Colonic mucosa (tissue), 4 donors: ENCODE measurements around the gene TCF20. TPM values are rescaled to one million over a fixed set of nuclear protein-coding genes. Genes with fewer than 3 reads are reported as not detected.
A peak's percentile ranks its signal among the peaks of the same experiment; 100 is the strongest.

ENCODE experiments used
- DNase-seq: peaks from one replicate; pipeline ENCODE4 v3.0.0-alpha.2; 2020
- H3K27ac ChIP-seq: fragments of 200-600 bp; one replicate; pipeline ENCODE4 v1.8.0; 2021
- H3K27me3 ChIP-seq: fragments of 200-600 bp; one replicate; pipeline ENCODE4 v1.8.0; 2021
- H3K36me3 ChIP-seq: fragments of 200-600 bp; one replicate; pipeline ENCODE4 v1.8.0; 2021
- H3K4me1 ChIP-seq: fragments of 200-600 bp; one replicate; pipeline ENCODE4 v1.8.0; 2021; ENCODE audit warnings: mild to moderate bottlenecking
- H3K4me3 ChIP-seq: fragments of 200-600 bp; one replicate; pipeline ENCODE4 v1.8.0; 2021
- H3K9ac ChIP-seq, 2 donors: one replicate each; pipeline ENCODE4 v1.7.0; 2013; ENCODE audit warnings: control low read depth in 2 of 2, low read depth in 2 of 2, low read length in 2 of 2
- H3K9me3 ChIP-seq: fragments of 200-600 bp; one replicate; pipeline ENCODE4 v1.8.0; 2021
- CTCF ChIP-seq: fragments of 200-600 bp; IDR thresholded peaks from one replicate; pipeline ENCODE4 v1.8.0; 2022; ENCODE audit warnings: antibody characterized with exemption, mild to moderate bottlenecking
- intact Hi-C: fragments of 100-400 bp; cut with DNase I; formaldehyde crosslinking; loops from one replicate; pipeline ENCODE4 v1.14.1; 2022
- total RNA-seq, 2 donors: library from RNA; stranded (reverse); fragmentation: NEBNext Ultra II Directional in 1 of 2; extraction: Animal tissue kit (Norgen Biotek cat#: 25700) in 1 of 2; gene quantifications; one replicate each; pipeline ENCODE4 v1.2.1, GENCODE V29; 2021
- donor health status: healthy.
- donor health status: DM: no; HTN: no; CAD: no.
- donor health status: DM: no; HTN: no; CAD: no.

TCF20 gene
- total RNA-seq, 2 donors from 2014 or later: 52.9 to 62.0 TPM

GRCh38 chr22:42315392-42315756 lies 44.9 kb upstream of the TCF20 start:
- Histone ChIP-seq H3K27me3 (no peaks in the 10 kb centered on the region), H3K27ac (peak overlapping the region; percentile 91), H3K4me1 (peaks cover 17% of the 10 kb centered on the region), H3K36me3 (no peaks in the 10 kb centered on the region), H3K4me3 (no peak overlapping the region), H3K9me3 (no peaks in the 10 kb centered on the region), H3K9ac (peak overlapping the region; percentile 46 to 82)
- TF ChIP-seq CTCF: no peak
- DNase-seq: peak; percentile 79
- intact Hi-C loops: loop anchor here (5.0 kb wide), 1 partner anchor 52 kb away; no protein-coding TSS in a partner anchor

DNA sequence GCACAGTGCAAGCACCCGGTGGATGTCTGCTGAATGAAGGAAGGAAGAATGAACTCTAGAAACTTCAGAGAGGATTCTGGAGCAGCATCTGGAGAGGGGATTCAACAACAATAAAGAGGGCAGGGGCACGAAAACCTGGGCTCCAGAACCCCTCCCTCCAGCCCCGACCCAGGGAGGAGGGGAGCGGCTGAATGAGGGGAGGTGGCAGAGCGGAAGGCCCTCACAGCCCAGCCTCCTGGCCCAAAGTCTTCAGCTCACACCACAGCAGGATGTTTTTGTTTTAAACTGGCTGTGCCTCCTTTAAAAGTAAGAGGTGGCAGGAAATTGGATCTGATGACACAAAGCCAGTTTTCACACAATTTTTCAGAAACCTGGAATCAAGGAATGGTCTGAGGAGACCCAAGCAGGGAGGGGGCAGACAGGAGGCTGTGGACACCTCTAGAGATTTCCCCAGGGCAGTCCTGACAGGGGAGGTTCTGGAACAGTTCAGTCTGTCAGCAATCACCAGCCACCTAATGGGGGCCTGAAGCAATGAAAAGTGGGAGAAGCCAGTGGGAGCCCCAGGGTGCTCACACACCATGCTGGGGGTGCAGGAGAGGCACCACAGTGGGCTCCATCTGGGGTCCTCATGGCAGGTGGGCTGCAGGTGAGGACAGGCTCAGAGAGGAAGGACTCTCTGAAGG lies 44.4 kb upstream of the TCF20 start:
- H3K4me3 ChIP-seq: no peak overlapping the region
- no peaks in the 10 kb centered on the region for H3K36me3 ChIP-seq
- DNase-seq: no peak
- H3K4me1 ChIP-seq: peaks cover 13% of the 10 kb centered on the region
- TF ChIP-seq CTCF: no peak
- no peaks in the 10 kb centered on the region for H3K27me3 ChIP-seq
- H3K27ac ChIP-seq: peak overlapping the region; percentile 91
- intact Hi-C loops: loop anchor here (5.0 kb wide), 1 partner anchor 52 kb away; no protein-coding TSS in a partner anchor
- H3K9ac ChIP-seq: peak overlapping the region; percentile 46 to 82
- H3K9me3 ChIP-seq: no peaks in the 10 kb centered on the region

GRCh38 chr22:42313804-42314581 lies 43.5 kb upstream of the TCF20 start:
- Histone ChIP-seq H3K9me3 (no peaks in the 10 kb centered on the region), H3K27me3 (no peaks in the 10 kb centered on the region), H3K36me3 (no peaks in the 10 kb centered on the region), H3K9ac (peak overlapping the region in 1 of 2 donors; percentile 82), H3K4me3 (no peak overlapping the region), H3K27ac (peak overlapping the region; percentile 91), H3K4me1 (peaks cover 13% of the 10 kb centered on the region)
- intact Hi-C loops: no loop called here
- peak; percentile 90 for DNase-seq
- peak; percentile 29 for TF ChIP-seq CTCF

- Histone ChIP-seq H3K27ac (peak overlapping the region; percentile 91), H3K27me3 (no peaks in the 10 kb centered on the region), H3K4me1 (peaks cover 8% of the 10 kb centered on the region), H3K4me3 (no peak overlapping the region), H3K9me3 (no peaks in the 10 kb centered on the region), H3K9ac (peak overlapping the region in 1 of 2 donors; percentile 63), H3K36me3 (no peaks in the 10 kb centered on the region)
- intact Hi-C loops: no loop called here
- no peak for DNase-seq
- no peak for TF ChIP-seq CTCF
Observed at GRCh38 chr22:42313204-42313603, 42.8 kb upstream of the TCF20 start.

GRCh38 chr22:42310291-42311015 lies 40.0 kb upstream of the TCF20 start:
- Histone ChIP-seq H3K36me3 (no peaks in the 10 kb centered on the region), H3K9me3 (no peaks in the 10 kb centered on the region), H3K27me3 (no peaks in the 10 kb centered on the region), H3K27ac (no peak overlapping the region), H3K9ac (no peak overlapping the region), H3K4me3 (no peak overlapping the region), H3K4me1 (no peaks in the 10 kb centered on the region)
- no peak for TF ChIP-seq CTCF
- intact Hi-C loops: no loop called here
- no peak for DNase-seq
